Measurements from ENCODE around the gene GMPPB. TPM values are rescaled to one million over a fixed set of nuclear protein-coding genes. Genes with fewer than 3 reads are reported as not detected.

The GMPPB gene
- total and polyA plus RNA-seq, 2 donors, result 11.3 to 17.9 TPM

- H3K27ac ChIP-seq (ENCODE audit: low read depth), result no peak overlapping the region
- H3K4me3 ChIP-seq (ENCODE audit: low read depth, low read length), result no peak overlapping the region
- WGBS, result 90% methylated on average over 13 of the region's 13 CpGs
- no peaks in the 10 kb centered on the region for H3K4me1 ChIP-seq (ENCODE audit: insufficient read depth)
- DNase-seq (ENCODE audit: extremely low spot score), result no peak
- H3K36me3 ChIP-seq (ENCODE audit: insufficient read depth), result no peaks in the 10 kb centered on the region
Measured at GRCh38 chr3:49714728-49715550, 8.8 kb downstream of the GMPPB start.

- 93% methylated on average over 25 of the region's 25 CpGs for WGBS
- DNase-seq (ENCODE audit: extremely low spot score), result no peak
- H3K36me3 ChIP-seq (ENCODE audit: insufficient read depth), result no peaks in the 10 kb centered on the region
- H3K4me1 ChIP-seq (ENCODE audit: insufficient read depth), result no peaks in the 10 kb centered on the region
- no peak overlapping the region for H3K27ac ChIP-seq (ENCODE audit: low read depth)
- no peak overlapping the region for H3K4me3 ChIP-seq (ENCODE audit: low read depth, low read length)
Measured at GRCh38 chr3:49713336-49714105, 10.2 kb downstream of the GMPPB start.

- no peak for DNase-seq (ENCODE audit: extremely low spot score)
- no peaks in the 10 kb centered on the region for H3K36me3 ChIP-seq (ENCODE audit: insufficient read depth)
- WGBS, result 66% methylated on average over 7 of the region's 7 CpGs
Measured at GRCh38 chr3:49712631-49713317, 11.0 kb downstream of the GMPPB start.

GRCh38 chr3:49712166-49712565, 11.6 kb downstream of the GMPPB start:
- no peaks in the 10 kb centered on the region for H3K36me3 ChIP-seq (ENCODE audit: insufficient read depth)
- H3K4me3 ChIP-seq (ENCODE audit: low read depth, low read length), result no peak overlapping the region
- no peaks in the 10 kb centered on the region for H3K4me1 ChIP-seq (ENCODE audit: insufficient read depth)
- WGBS, result 88% methylated on average over 11 of the region's 11 CpGs
- no peak for DNase-seq (ENCODE audit: extremely low spot score)
- no peak overlapping the region for H3K27ac ChIP-seq (ENCODE audit: low read depth)

More at GRCh38 chr3:49712631-49713317, 11.0 kb downstream of the GMPPB start:
- H3K4me1 ChIP-seq (ENCODE audit: insufficient read depth), result no peaks in the 10 kb centered on the region
- no peak overlapping the region for H3K4me3 ChIP-seq (ENCODE audit: low read depth, low read length)
- H3K27ac ChIP-seq (ENCODE audit: low read depth), result no peak overlapping the region

- Histone ChIP-seq H3K4me3 (ENCODE audit: low read depth, low read length) (no peak overlapping the region), H3K27ac (ENCODE audit: low read depth) (no peak overlapping the region), H3K36me3 (ENCODE audit: insufficient read depth) (no peaks in the 10 kb centered on the region), H3K4me1 (ENCODE audit: insufficient read depth) (no peaks in the 10 kb centered on the region)
- WGBS, result 91% methylated on average over 5 of the region's 5 CpGs
- no peak for DNase-seq (ENCODE audit: extremely low spot score)
Measured at GRCh38 chr3:49711489-49711888, 12.3 kb downstream of the GMPPB start.

- WGBS, result 90% methylated on average over 8 of the region's 8 CpGs
- no peaks in the 10 kb centered on the region for H3K36me3 ChIP-seq (ENCODE audit: insufficient read depth)
Measured at GRCh38 chr3:49709852-49710251, 13.9 kb downstream of the GMPPB start.

GRCh38 chr3:49707113-49707480, 16.7 kb downstream of the GMPPB start:
- no peak overlapping the region for H3K4me3 ChIP-seq (ENCODE audit: low read depth, low read length)
- no peaks in the 10 kb centered on the region for H3K36me3 ChIP-seq (ENCODE audit: insufficient read depth)
- H3K27ac ChIP-seq (ENCODE audit: low read depth), result no peak overlapping the region
- 81% methylated on average over 4 of the region's 4 CpGs for WGBS
- no peaks in the 10 kb centered on the region for H3K4me1 ChIP-seq (ENCODE audit: insufficient read depth)
- no peak for DNase-seq (ENCODE audit: extremely low spot score)

More at GRCh38 chr3:49709852-49710251, 13.9 kb downstream of the GMPPB start:
- DNase-seq (ENCODE audit: extremely low spot score), result no peak
- no peaks in the 10 kb centered on the region for H3K4me1 ChIP-seq (ENCODE audit: insufficient read depth)
- H3K4me3 ChIP-seq (ENCODE audit: low read depth, low read length), result no peak overlapping the region
- no peak overlapping the region for H3K27ac ChIP-seq (ENCODE audit: low read depth)

- Histone ChIP-seq H3K36me3 (ENCODE audit: insufficient read depth) (no peaks in the 10 kb centered on the region), H3K4me1 (ENCODE audit: insufficient read depth) (no peaks in the 10 kb centered on the region), H3K4me3 (ENCODE audit: low read depth, low read length) (no peak overlapping the region), H3K27ac (ENCODE audit: low read depth) (no peak overlapping the region)
- no peak for DNase-seq (ENCODE audit: extremely low spot score)
- 88% methylated on average over 9 of the region's 9 CpGs for WGBS
Measured at GRCh38 chr3:49706456-49707112, 17.2 kb downstream of the GMPPB start.

GRCh38 chr3:49705390-49705960, 18.3 kb downstream of the GMPPB start:
- no peak for DNase-seq (ENCODE audit: extremely low spot score)
- 95% methylated on average over 17 of the region's 17 CpGs for WGBS
- H3K27ac ChIP-seq (ENCODE audit: low read depth), result no peak overlapping the region
- no peaks in the 10 kb centered on the region for H3K4me1 ChIP-seq (ENCODE audit: insufficient read depth)
- H3K36me3 ChIP-seq (ENCODE audit: insufficient read depth), result no peaks in the 10 kb centered on the region
- H3K4me3 ChIP-seq (ENCODE audit: low read depth, low read length), result no peak overlapping the region

- DNase-seq (ENCODE audit: extremely low spot score), result no peak
- H3K4me3 ChIP-seq (ENCODE audit: low read depth, low read length), result no peak overlapping the region
- 94% methylated on average over 8 of the region's 8 CpGs for whole genome bisulfite sequencing
- no peaks in the 10 kb centered on the region for H3K4me1 ChIP-seq (ENCODE audit: insufficient read depth)
- no peak overlapping the region for H3K27ac ChIP-seq (ENCODE audit: low read depth)
- H3K36me3 ChIP-seq (ENCODE audit: insufficient read depth), result no peaks in the 10 kb centered on the region
Measured at GRCh38 chr3:49704629-49705028, 19.1 kb downstream of the GMPPB start.

GRCh38 chr3:49703956-49704355, 19.8 kb downstream of the GMPPB start:
- Histone ChIP-seq H3K4me1 (ENCODE audit: insufficient read depth) (no peaks in the 10 kb centered on the region), H3K36me3 (ENCODE audit: insufficient read depth) (no peaks in the 10 kb centered on the region), H3K4me3 (ENCODE audit: low read depth, low read length) (no peak overlapping the region), H3K27ac (ENCODE audit: low read depth) (no peak overlapping the region)
- WGBS, result 91% methylated on average over 7 of the region's 7 CpGs
- DNase-seq (ENCODE audit: extremely low spot score), result no peak

GRCh38 chr3:49703443-49703927, 20.3 kb downstream of the GMPPB start:
- WGBS, result 57% methylated on average over 14 of the region's 14 CpGs
- no peak overlapping the region for H3K4me3 ChIP-seq (ENCODE audit: low read depth, low read length)

GRCh38 chr3:49702672-49703071, 21.1 kb downstream of the GMPPB start:
- Histone ChIP-seq H3K4me3 (ENCODE audit: low read depth, low read length) (no peak overlapping the region), H3K36me3 (ENCODE audit: insufficient read depth) (no peaks in the 10 kb centered on the region), H3K4me1 (ENCODE audit: insufficient read depth) (no peaks in the 10 kb centered on the region), H3K27ac (ENCODE audit: low read depth) (no peak overlapping the region)
- WGBS, result 95% methylated on average over 11 of the region's 11 CpGs
- no peak for DNase-seq (ENCODE audit: extremely low spot score)

More at GRCh38 chr3:49703443-49703927, 20.3 kb downstream of the GMPPB start:
- H3K27ac ChIP-seq (ENCODE audit: low read depth), result no peak overlapping the region
- DNase-seq (ENCODE audit: extremely low spot score), result no peak
- H3K4me1 ChIP-seq (ENCODE audit: insufficient read depth), result no peaks in the 10 kb centered on the region
- no peaks in the 10 kb centered on the region for H3K36me3 ChIP-seq (ENCODE audit: insufficient read depth)
